Measurements from ENCODE around the gene ADAM12. TPM values are rescaled to one million over a fixed set of nuclear protein-coding genes. Genes with fewer than 3 reads are reported as not detected.
"Not testable (repeated sequence)": the region's sequence is repeated elsewhere in the genome, so short reads cannot be mapped to it uniquely, and the experiment has no call there.

ADAM12 gene
- total and polyA plus RNA-seq, 10 of the 15 experiments (the other 5 are each of a cell fraction or from before 2014, with no cell fraction given): under 0.01 to 0.62 (median 0.04) TPM; not detected in 5

DNA sequence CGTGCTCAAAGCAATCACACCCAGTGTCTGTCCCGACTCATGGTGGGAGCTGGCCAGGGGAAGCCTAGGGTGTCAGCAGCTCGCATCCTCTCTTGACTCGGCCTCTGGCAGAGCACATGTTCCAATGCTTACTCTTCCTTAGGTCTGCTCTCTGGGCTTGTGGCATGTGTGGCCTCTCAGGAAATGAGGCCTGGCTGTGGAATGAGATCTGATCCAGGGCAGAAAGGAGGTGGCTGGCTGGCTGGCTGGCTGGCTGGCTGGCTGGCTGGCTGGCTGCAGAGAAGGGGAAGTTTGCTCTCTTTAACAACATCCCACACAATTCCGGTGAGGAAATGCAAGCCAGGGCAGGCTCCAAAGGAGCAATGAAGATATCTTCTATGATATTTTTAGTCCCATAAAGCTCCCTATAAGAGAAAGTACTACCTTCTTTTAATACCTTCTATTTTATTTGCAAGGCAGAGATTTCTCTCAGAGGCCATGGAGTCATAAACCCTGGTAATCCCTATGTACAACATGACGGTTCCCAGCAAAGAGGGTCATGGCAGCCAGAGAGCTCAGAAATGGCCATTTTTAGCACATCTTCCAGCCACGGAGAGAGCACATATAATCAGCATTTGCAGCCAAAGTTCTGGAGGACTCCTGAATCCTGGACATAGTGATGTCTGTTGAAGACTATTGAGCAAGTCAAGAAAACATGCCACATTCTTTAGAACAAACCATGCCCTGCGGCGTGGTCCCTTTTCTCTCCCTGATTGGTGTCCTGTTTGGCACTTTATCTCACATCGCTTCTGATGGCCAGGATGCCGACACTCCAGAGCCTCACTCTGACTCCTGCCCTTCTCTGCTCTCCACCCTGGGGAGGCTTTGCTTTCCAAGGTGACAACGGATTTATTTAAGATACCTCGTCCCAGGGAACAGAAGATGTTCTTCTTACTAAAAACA is 338.2 kb downstream of the ADAM12 start:
- no peak for DNase-seq (ENCODE audit: low read depth, low spot score)
- TF ChIP-seq PAX5 (IDR thresholded peaks at IDR 0.05; ENCODE audit: borderline replicate concordance, low read depth, low read length) (no peak), BRCA1 (IDR thresholded peaks at IDR 0.05; ENCODE audit: low read depth, low read length) (no peak), HDGF (IDR thresholded peaks at IDR 0.05) (no peak), IKZF2 (IDR thresholded peaks at IDR 0.05) (no peak), POLR2AphosphoS5 (IDR thresholded peaks at IDR 0.05; ENCODE audit: low read length) (no peak), CHD1 (IDR thresholded peaks at IDR 0.05; ENCODE audit: low read depth, low read length) (no peak)
- in situ Hi-C loops (cut with MboI): loop anchor here (10.0 kb wide), 1 partner anchor 345 kb away; no protein-coding TSS in a partner anchor
- intact Hi-C loops (cut with micrococcal nuclease; ENCODE audit: unreplicated experiment): no loop called here
- Histone ChIP-seq H3K4me2 (ENCODE audit: control insufficient read depth, insufficient read depth) (no peak overlapping the region), H3K27me3 (replicated peaks in 1 of 2; ENCODE audit: control insufficient read depth in 2 of 2, insufficient read depth in 2 of 2, low read length in 1 of 2) (no peaks in the 10 kb centered on the region), H3K79me2 (ENCODE audit: control insufficient read depth, insufficient read depth, low read length) (no peaks in the 10 kb centered on the region), H3K9me3 (replicated peaks; ENCODE audit: control insufficient read depth, insufficient read depth, low read length) (no peaks in the 10 kb centered on the region), H2AFZ (ENCODE audit: control insufficient read depth, low read depth, low read length) (no peak overlapping the region), H4K20me1 (ENCODE audit: control insufficient read depth, insufficient read depth) (no peaks in the 10 kb centered on the region), H3K9ac (ENCODE audit: control insufficient read depth, insufficient read depth, low read length) (no peak overlapping the region), H3K4me3 (no peak overlapping the region), H3K4me1 (ENCODE audit: control insufficient read depth, insufficient read depth, low read length) (no peaks in the 10 kb centered on the region), H3K27ac (ENCODE audit: control insufficient read depth, insufficient read depth) (no peak overlapping the region), H3K36me3 (ENCODE audit: control insufficient read depth in 2 of 2, insufficient read depth in 2 of 2, low read length in 1 of 2) (no peaks in the 10 kb centered on the region)
- WGBS (ENCODE audit: insufficient coverage, insufficient replicate concordance, low lambda C conversion rate, missing lambda C conversion rate): 14% methylated on average over 13 of the region's 13 CpGs
- no peak for ATAC-seq
- ChIA-PET RAD21 (ENCODE audit: unreplicated experiment) (no interaction called here), CTCF (no interaction called here), SMC1A (ENCODE audit: uncharacterized antibody, unreplicated experiment) (no interaction called here), POLR2A (no interaction called here)
- BruUV-seq (replicated peaks): no TSS peak
- no peak for FAIRE-seq

DNA sequence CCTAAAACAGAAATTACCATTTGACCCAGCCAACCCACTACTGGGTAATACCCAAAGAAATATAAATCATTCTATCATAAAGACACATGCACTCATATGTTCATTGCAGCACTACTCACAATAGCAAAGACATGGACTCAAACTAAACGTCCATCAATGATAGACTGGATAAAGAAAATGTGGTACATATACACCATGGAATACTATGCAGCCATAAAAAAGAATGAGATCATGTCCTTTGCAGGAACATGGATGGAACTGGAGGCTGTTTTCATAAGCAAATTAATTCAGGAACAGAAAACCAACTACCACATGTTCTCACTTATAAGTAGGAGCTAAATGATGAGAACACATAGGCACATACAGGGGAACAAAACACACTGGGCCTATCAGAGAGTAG is 340.5 kb downstream of the ADAM12 start:
- intact Hi-C loops (cut with micrococcal nuclease; ENCODE audit: unreplicated experiment); ATAC-seq; H3K79me2 ChIP-seq (ENCODE audit: control insufficient read depth, insufficient read depth, low read length); H3K36me3 ChIP-seq (ENCODE audit: control insufficient read depth in 2 of 2, insufficient read depth in 2 of 2, low read length in 1 of 2); H3K27ac ChIP-seq (ENCODE audit: control insufficient read depth, insufficient read depth); H3K27me3 ChIP-seq (replicated peaks in 1 of 2; ENCODE audit: control insufficient read depth in 2 of 2, insufficient read depth in 2 of 2, low read length in 1 of 2); H3K9ac ChIP-seq (ENCODE audit: control insufficient read depth, insufficient read depth, low read length); SMC1A ChIA-PET (ENCODE audit: uncharacterized antibody, unreplicated experiment); DNase-seq (ENCODE audit: low read depth, low spot score); H2AFZ ChIP-seq (ENCODE audit: control insufficient read depth, low read depth, low read length); POLR2A ChIA-PET; H4K20me1 ChIP-seq (ENCODE audit: control insufficient read depth, insufficient read depth); FAIRE-seq; H3K4me1 ChIP-seq (ENCODE audit: control insufficient read depth, insufficient read depth, low read length); H3K4me2 ChIP-seq (ENCODE audit: control insufficient read depth, insufficient read depth); H3K9me3 ChIP-seq (replicated peaks; ENCODE audit: control insufficient read depth, insufficient read depth, low read length); H3K4me3 ChIP-seq; CTCF ChIA-PET; BruUV-seq (replicated peaks): not testable (repeated sequence)
- 23% methylated on average over 1 of the region's 1 CpG for WGBS (ENCODE audit: insufficient coverage, insufficient replicate concordance, low lambda C conversion rate, missing lambda C conversion rate)
- RAD21 ChIA-PET (ENCODE audit: unreplicated experiment): interaction anchor here (0.8 kb wide), 1 partner anchor 65 kb away, joined by 5 read pairs; no protein-coding TSS in a partner anchor
- in situ Hi-C loops (cut with MboI): loop anchor here (10.0 kb wide), 1 partner anchor 343 kb away; no protein-coding TSS in a partner anchor

All from GM12878 (cell line).